Coronary artery (tissue), 2 donors: ENCODE results near the gene PIGL.
A peak's percentile ranks its signal among the peaks of the same experiment; 100 is the strongest.
"Not testable (repeated sequence)": the region's sequence is repeated elsewhere in the genome, so short reads cannot be mapped to it uniquely, and the experiment has no call there.

Source experiments
- DNase-seq: peaks from one replicate; pipeline ENCODE4 v3.0.0-alpha.2; 2017; ENCODE audit warnings: low spot score
- H3K27ac ChIP-seq, 2 donors: fragments of 200-600 bp; sonication (generic); one replicate each; pipeline ENCODE4 v1.5.1; 2016 to 2019
- H3K4me3 ChIP-seq: fragments of 200-600 bp; sonication (generic); 2 replicates; pipeline ENCODE4 v1.5.1; 2016; ENCODE audit warnings: mild to moderate bottlenecking, moderate library complexity
- TF ChIP-seq, protein P1 (sequence below): fragments of 200-600 bp; sonication (generic); IDR thresholded peaks from one replicate; pipeline ENCODE4 v1.5.1; 2019; ENCODE audit warnings: antibody characterized with exemption

The PIGL gene

DNA sequence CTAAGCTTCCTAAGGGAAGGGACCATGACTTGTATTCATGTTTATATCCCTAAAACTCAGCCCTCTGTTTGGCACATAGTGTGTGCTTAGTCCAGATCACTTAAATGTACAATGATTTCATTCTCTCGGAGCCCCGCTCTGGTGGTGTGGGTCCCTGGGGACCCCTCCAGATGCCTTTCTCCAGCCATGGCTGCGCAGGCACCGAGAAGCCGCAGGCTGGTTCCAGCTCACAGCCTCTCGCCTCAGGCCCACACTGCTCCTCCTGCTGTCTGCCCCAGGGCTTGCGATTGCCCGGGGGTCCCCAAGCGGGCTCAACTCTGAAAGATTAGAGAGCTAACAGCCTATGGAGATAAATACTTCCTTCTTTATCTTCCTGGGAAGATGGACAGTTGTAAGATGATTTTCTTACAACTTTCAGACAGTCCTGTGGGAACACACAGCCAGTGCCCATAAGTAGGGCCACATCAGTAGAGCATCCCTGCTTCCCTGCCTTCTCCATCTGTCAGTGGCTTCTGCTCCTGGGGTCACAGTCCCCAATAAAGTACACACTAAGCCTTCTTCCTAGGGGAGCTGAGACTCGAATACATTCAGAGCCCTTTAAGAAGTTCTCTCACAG, 70.0 kb downstream of the PIGL start:
- Histone ChIP-seq H3K27ac (peak overlapping the region; percentile 97), H3K4me3 (peak overlapping the region; percentile 58)
- TF ChIP-seq, protein P1, sequence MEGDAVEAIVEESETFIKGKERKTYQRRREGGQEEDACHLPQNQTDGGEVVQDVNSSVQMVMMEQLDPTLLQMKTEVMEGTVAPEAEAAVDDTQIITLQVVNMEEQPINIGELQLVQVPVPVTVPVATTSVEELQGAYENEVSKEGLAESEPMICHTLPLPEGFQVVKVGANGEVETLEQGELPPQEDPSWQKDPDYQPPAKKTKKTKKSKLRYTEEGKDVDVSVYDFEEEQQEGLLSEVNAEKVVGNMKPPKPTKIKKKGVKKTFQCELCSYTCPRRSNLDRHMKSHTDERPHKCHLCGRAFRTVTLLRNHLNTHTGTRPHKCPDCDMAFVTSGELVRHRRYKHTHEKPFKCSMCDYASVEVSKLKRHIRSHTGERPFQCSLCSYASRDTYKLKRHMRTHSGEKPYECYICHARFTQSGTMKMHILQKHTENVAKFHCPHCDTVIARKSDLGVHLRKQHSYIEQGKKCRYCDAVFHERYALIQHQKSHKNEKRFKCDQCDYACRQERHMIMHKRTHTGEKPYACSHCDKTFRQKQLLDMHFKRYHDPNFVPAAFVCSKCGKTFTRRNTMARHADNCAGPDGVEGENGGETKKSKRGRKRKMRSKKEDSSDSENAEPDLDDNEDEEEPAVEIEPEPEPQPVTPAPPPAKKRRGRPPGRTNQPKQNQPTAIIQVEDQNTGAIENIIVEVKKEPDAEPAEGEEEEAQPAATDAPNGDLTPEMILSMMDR = no peak
- peak; percentile 79 for DNase-seq

DNA sequence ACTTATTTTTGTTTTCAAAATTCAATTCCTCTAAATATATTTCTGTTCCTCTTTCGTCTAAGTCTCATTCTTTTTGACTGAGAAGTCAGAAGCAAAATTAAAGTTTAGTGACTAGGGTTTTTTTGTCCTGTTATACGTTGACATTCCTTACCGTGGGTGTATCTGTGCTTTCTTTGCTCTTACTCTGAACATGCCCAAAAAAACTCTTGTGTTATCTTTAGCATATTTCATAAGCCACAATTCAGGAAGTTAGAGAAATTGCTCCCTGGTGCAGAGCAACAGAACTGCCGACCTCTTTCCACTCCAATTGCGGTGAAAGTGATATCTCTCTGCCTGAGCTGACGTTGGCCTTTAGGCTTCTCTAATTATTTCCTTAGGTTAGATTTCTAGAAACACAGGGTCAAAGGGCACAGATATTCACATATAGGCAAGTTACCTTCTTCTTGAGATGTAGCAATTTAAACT, 70.6 kb downstream of the PIGL start:
- peak overlapping the region; percentile 58 for H3K4me3 ChIP-seq
- peak overlapping the region; percentile 97 for H3K27ac ChIP-seq
- no peak for DNase-seq
- TF ChIP-seq, protein P1 = no peak

DNA sequence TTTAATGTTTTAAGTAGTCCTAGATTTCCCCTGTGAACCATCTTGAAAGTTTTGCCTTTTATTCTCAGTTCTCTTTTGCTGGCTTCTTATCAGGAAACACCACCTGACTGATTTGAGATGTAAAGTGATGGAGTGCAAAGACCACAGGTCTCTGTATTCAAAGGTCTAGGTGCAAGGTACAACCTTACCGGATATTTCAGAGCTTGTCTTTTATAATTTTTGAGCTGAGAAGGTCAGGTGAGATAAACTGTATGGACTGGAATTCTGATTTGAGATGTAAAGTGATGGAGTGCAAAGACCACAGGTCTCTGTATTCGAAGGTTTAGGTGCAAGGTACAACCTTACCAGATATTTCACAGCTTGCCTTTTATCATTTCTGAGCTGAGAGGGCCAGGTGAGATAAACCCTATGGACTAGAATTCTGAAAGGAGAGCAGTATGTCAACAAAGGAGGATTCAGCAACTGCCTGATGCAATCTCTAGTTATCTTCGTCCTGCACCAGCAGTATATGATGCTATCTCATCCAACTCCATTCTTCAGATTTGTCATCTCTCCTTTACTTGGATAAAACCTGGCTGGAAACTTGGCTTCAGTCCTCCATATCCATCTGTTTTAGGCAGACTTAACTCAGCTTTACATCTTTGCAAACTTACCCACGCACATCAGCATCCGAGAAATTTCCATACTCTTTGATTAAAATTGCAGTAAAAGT, 72.0 kb downstream of the PIGL start:
- H3K4me3 ChIP-seq = no peak overlapping the region
- no peak for DNase-seq
- peak overlapping the region; percentile 97 for H3K27ac ChIP-seq
- TF ChIP-seq, protein P1 = no peak

DNA sequence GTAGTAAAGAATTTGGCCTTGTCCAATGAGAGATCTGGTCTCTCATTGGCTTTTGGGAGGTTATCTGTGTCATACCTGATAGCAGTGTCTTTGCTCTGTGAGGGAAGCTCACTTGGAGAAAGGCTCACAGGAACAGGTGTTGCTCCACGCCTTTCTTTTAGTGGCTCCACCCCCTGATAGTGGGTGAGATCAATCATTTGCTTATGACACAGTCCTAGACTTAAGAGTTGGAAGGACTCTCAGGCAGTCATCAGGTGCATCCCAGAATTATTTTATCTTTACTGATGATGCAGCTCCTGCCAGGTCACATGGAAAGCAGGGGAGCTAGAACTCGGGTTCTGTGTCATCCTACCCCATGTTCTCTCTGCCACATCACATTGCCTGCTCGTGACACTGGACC, 76.9 kb downstream of the PIGL start:
- no peak overlapping the region for H3K27ac ChIP-seq
- H3K4me3 ChIP-seq = no peak overlapping the region
- DNase-seq = no peak
- TF ChIP-seq, protein P1 = no peak

DNA sequence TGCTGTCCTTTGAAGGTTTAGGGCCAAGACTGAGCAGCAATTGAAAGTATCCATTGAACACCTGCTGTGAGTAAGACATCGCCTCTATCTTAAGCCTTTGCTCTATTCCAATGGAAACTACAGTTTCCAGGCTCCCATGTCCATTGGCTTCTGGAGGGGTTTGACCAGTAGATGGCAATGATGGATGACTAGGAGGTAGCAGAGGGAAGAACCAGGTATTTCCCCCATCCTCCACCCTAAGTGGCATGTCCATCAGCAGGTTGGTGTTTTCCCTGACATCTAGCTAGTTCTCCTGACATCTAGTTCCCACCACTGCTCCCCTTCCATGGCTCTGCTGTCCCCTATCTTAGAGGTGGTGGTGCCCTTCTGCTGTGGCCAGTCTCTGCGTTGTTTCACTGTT, 77.5 kb downstream of the PIGL start:
- no peak for DNase-seq
- TF ChIP-seq, protein P1 = no peak
- no peak overlapping the region for H3K4me3 ChIP-seq
- H3K27ac ChIP-seq = no peak overlapping the region

DNA sequence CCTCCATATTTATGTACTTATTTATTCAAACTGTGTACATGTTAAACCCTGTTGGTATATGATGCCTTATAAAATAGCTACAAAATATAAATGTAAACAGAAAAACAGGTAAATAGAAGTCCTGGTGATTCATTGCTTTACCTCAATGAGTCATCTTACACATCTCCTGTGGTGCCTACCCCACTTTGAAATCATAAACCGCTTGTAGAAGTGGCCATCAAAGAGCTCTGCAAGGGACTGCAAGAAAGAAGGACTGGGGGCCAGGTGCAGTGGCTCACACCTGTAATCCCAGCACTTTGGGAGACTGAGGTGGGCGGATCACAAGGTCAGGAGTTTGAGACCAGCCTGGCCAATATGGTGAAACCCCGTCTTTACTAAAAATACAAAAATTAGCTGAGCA, 79.1 kb downstream of the PIGL start:
- DNase-seq = not testable (repeated sequence)

DNA sequence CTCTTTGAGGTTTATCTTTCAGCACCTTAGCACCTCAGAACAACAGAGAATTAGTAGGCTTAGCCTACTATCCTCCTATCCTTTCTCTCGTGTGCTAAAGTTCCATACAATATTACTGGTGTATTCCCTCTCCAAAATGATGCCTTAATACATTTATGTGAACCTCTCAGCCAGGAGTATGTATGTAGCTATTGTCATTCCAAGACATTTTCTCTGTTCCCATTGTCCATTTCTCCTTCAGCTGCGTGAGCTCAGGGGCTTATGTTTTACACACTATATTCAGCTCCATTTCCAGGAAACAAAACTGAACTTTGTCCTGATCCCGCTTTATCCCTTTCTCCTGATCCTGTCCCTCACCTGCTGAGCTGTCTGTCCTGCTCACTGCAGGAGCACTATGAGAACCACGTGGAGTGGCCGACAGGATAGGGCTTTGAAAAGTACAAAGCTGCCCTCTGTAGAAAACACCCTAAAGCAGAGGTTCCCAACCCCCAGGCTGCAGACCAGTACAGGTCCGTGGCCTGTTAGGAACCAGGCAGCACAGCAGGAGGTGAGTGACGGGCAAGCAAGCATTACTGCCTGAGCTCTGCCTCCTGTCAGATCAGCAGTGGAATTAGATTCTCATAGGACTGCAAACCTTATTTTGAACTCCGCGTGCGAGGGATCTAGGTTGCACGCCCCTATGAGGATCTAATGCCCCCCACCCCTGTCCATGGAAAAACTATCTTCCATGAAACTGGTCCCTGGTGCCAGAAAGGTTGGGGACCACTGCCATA, 80.5 kb downstream of the PIGL start:
- DNase-seq = no peak
- H3K27ac ChIP-seq = no peak overlapping the region
- H3K4me3 ChIP-seq = no peak overlapping the region
- TF ChIP-seq, protein P1 = no peak

More for the DNA sequence above, 79.1 kb downstream of the PIGL start:
- not testable (repeated sequence) for H3K27ac ChIP-seq, H3K4me3 ChIP-seq
